H9 (cell line): ENCODE data around the gene SREBF2. TPM values are rescaled to one million over a fixed set of nuclear protein-coding genes. Genes with fewer than 3 reads are reported as not detected.

ENCODE experiments used
- DNase-seq: peaks from one replicate; pipeline ENCODE4 v3.0.0-alpha.2; 2017
- H2AFZ ChIP-seq: one replicate; pipeline ENCODE4 v1.6.1; 2013; ENCODE audit warnings: mild to moderate bottlenecking, low read length, control low read depth, moderate library complexity
- H2AK5ac ChIP-seq: 2 replicates; pipeline ENCODE4 v1.6.1; 2013; ENCODE audit warnings: low read length, control low read depth, mixed read lengths; ENCODE audit not compliant: insufficient read length
- H2BK120ac ChIP-seq: one replicate; pipeline ENCODE4 v1.6.1; 2013; ENCODE audit warnings: low read depth, mild to moderate bottlenecking, low read length, control low read depth, inconsistent platforms; ENCODE audit not compliant: poor library complexity, severe bottlenecking
- H2BK12ac ChIP-seq: 2 replicates; pipeline ENCODE4 v1.6.1; 2013; ENCODE audit warnings: low read length, control low read depth, mixed read lengths, low read depth; ENCODE audit not compliant: insufficient read length
- H2BK15ac ChIP-seq: 2 replicates; pipeline ENCODE4 v1.6.1; 2013; ENCODE audit warnings: low read depth, low read length, control low read depth
- H2BK20ac ChIP-seq: one replicate; pipeline ENCODE4 v1.6.1; 2013; ENCODE audit warnings: low read depth, mild to moderate bottlenecking, low read length, control low read depth, inconsistent platforms; ENCODE audit not compliant: poor library complexity, severe bottlenecking
- H2BK5ac ChIP-seq: 2 replicates; pipeline ENCODE4 v1.6.1; 2013; ENCODE audit warnings: low read length, control low read depth, mixed read lengths; ENCODE audit not compliant: insufficient read length
- H3K14ac ChIP-seq: 2 replicates; pipeline ENCODE4 v1.6.1; 2013; ENCODE audit warnings: low read length, control low read depth; ENCODE audit not compliant: insufficient read depth
- H3K18ac ChIP-seq: 2 replicates; pipeline ENCODE4 v1.6.1; 2013; ENCODE audit warnings: low read depth, mild to moderate bottlenecking, mixed read lengths, low read length, control low read depth; ENCODE audit not compliant: insufficient read length
- H3K23ac ChIP-seq: 2 replicates; pipeline ENCODE4 v1.6.1; 2013; ENCODE audit warnings: low read length, control low read depth, mixed read lengths, low read depth; ENCODE audit not compliant: insufficient read length
- H3K23me2 ChIP-seq: 2 replicates; pipeline ENCODE4 v1.6.1; 2013; ENCODE audit warnings: low read depth, mild to moderate bottlenecking, mixed read lengths, low read length, control low read depth; ENCODE audit not compliant: insufficient read length, poor library complexity, severe bottlenecking
- H3K27ac ChIP-seq: 2 replicates; pipeline ENCODE4 v1.5.1; 2013; ENCODE audit warnings: low read length, control low read depth, mixed read lengths, low read depth; ENCODE audit not compliant: insufficient read length
- H3K27me3 ChIP-seq: 2 replicates; pipeline ENCODE4 v1.6.1; 2013; ENCODE audit warnings: low read length, control low read depth, inconsistent platforms; ENCODE audit not compliant: insufficient read depth
- H3K4ac ChIP-seq: 2 replicates; pipeline ENCODE4 v1.6.1; 2013; ENCODE audit warnings: low read depth, mild to moderate bottlenecking, control low read depth, inconsistent platforms, low read length, moderate library complexity
- H3K4me1 ChIP-seq: 2 replicates; pipeline ENCODE4 v1.6.1; 2013; ENCODE audit warnings: low read length, control low read depth, inconsistent platforms; ENCODE audit not compliant: insufficient read depth
- H3K4me2 ChIP-seq: 2 replicates; pipeline ENCODE4 v1.6.1; 2013; ENCODE audit warnings: low read length, control low read depth, mixed read lengths; ENCODE audit not compliant: insufficient read length, insufficient read depth
- H3K56ac ChIP-seq: 2 replicates; pipeline ENCODE4 v1.6.1; 2013; ENCODE audit warnings: low read depth, mild to moderate bottlenecking, mixed read lengths, low read length, control low read depth; ENCODE audit not compliant: insufficient read length
- H3K79me1 ChIP-seq: 2 replicates; pipeline ENCODE4 v1.6.1; 2013; ENCODE audit warnings: low read depth, mild to moderate bottlenecking, moderate library complexity, low read length, control low read depth, inconsistent platforms; ENCODE audit not compliant: insufficient read depth, poor library complexity, severe bottlenecking
- H3K79me2 ChIP-seq: 2 replicates; pipeline ENCODE4 v1.6.1; 2013; ENCODE audit warnings: low read length, control low read depth, inconsistent platforms; ENCODE audit not compliant: insufficient read depth
- H3K9ac ChIP-seq: 2 replicates; pipeline ENCODE4 v1.6.1; 2013; ENCODE audit warnings: low read length, control low read depth, mixed read lengths; ENCODE audit not compliant: insufficient read length; ENCODE audit errors: extremely low read depth
- H3K9me3 ChIP-seq: one replicate; pipeline ENCODE4 v1.6.1; 2013; ENCODE audit warnings: low read depth, low read length, inconsistent platforms; ENCODE audit not compliant: control insufficient read depth
- H3T11ph ChIP-seq: one replicate; pipeline ENCODE4 v1.6.1; 2013; ENCODE audit warnings: mild to moderate bottlenecking, low read length, control low read depth, inconsistent platforms
- H4K20me1 ChIP-seq: one replicate; pipeline ENCODE4 v1.6.1; 2013; ENCODE audit not compliant: control insufficient read depth, insufficient read length, insufficient read depth
- H4K5ac ChIP-seq: 2 replicates; pipeline ENCODE4 v1.6.1; 2013; ENCODE audit warnings: low read depth, mild to moderate bottlenecking, mixed read lengths, low read length, control low read depth; ENCODE audit not compliant: insufficient read length
- H4K8ac ChIP-seq: replicated peaks from 2 replicates; pipeline ENCODE4 v1.6.1; 2013; ENCODE audit warnings: low read length, control low read depth, mixed read lengths, low read depth; ENCODE audit not compliant: insufficient read length
- H4K91ac ChIP-seq: 2 replicates; pipeline ENCODE4 v1.6.1; 2013; ENCODE audit warnings: low read depth, mild to moderate bottlenecking, moderate library complexity, mixed read lengths, low read length, control low read depth; ENCODE audit not compliant: insufficient read length
- H3K27ac Mint-ChIP-seq, 3 experiments: 2 replicates in 2 of 3; 3 replicates in 1 of 3; pipeline ENCODE4 v1.8.0; 2020 to 2021; ENCODE audit warnings: mixed read lengths in 3 of 3, mild to moderate bottlenecking in 1 of 3, moderate library complexity in 1 of 3
- H3K27me3 Mint-ChIP-seq: 2 replicates; pipeline ENCODE4 v1.8.0; 2021; ENCODE audit warnings: low read depth, mild to moderate bottlenecking, moderate library complexity, mixed read lengths
- H3K36me3 Mint-ChIP-seq, 3 experiments: 2 replicates in 2 of 3; 3 replicates in 1 of 3; pipeline ENCODE4 v1.8.0; 2020 to 2021; ENCODE audit warnings: low read depth in 3 of 3, mixed read lengths in 3 of 3; ENCODE audit not compliant: insufficient read depth in 1 of 3
- H3K4me1 Mint-ChIP-seq, 2 experiments: 2 replicates each; pipeline ENCODE4 v1.8.0; 2020; ENCODE audit warnings: mixed read lengths in 2 of 2
- H3K4me3 Mint-ChIP-seq, 2 experiments: 2 replicates in 1 of 2; 3 replicates in 1 of 2; pipeline ENCODE4 v1.8.0; 2020 to 2021; ENCODE audit warnings: mild to moderate bottlenecking in 2 of 2, mixed read lengths in 2 of 2, moderate library complexity in 1 of 2
- H3K9me3 Mint-ChIP-seq, 2 experiments: 2 replicates in 1 of 2; 3 replicates in 1 of 2; pipeline ENCODE4 v1.8.0; 2020; ENCODE audit warnings: mild to moderate bottlenecking in 2 of 2, mixed read lengths in 2 of 2, moderate library complexity in 1 of 2
- WGBS: extraction: QIAGEN DNeasy Blood & Tissue Kit; methylation state at CpG from one replicate; pipeline ENCODE4 v1.1.7; 2013; ENCODE audit warnings: missing lambda C conversion rate, low lambda C conversion rate, mixed read lengths; ENCODE audit not compliant: insufficient read length; ENCODE audit errors: extremely low coverage; 5-methylcytosine and 5-hydroxymethylcytosine counted together
- total RNA-seq: library from RNA; stranded (reverse); gene quantifications from 2 replicates; pipeline ENCODE4 v1.2.1, GENCODE V29; 2021
- TF ChIP-seq, protein P1 (sequence below): fragments of 200-600 bp; sonication (generic); conservative IDR thresholded peaks from 3 replicates; pipeline ENCODE4 v1.8.0; 2021; ENCODE audit warnings: antibody characterized with exemption, mild to moderate bottlenecking

Gene SREBF2
- total RNA-seq, 1 experiment from 2014 or later = 146 TPM

DNA sequence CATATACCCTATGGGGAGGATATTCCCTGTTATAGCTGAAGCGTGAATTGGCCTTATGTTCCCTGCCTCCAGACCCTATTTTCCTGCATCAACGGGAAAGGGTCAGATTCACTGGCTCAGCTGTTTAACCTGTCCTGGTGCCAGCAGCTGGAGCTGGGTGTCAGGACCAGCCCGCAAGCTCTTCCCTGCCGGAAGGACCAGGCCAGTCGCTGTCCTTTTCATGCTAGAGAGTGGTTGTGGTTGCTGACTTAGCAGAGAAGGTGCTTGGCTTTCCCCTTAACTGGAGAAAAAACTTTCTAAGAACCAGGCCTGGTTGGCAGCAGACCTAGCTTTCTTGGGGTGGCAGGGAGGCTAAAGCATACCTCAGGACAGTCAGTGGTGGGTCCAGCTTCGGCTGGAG lies 5.2 kb upstream of the SREBF2 start:
- H3K23ac ChIP-seq = no peak overlapping the region
- Mint-ChIP-seq H3K27me3 (no peaks in the 10 kb centered on the region; the same call in 1 of the 2 replicates), H3K4me1 (peaks cover 39 to 45% of the 10 kb centered on the region in 2 experiments), H3K27ac (peak overlapping the region in 2 of 3 experiments; percentile 12 to 26; a peak in 1 of 7 replicates), H3K36me3 (peaks cover 8 to 21% (median 15%) of the 10 kb centered on the region in 3 experiments; a peak in 6 of 7 replicates), H3K9me3 (no peaks in the 10 kb centered on the region), H3K4me3 (no peak overlapping the region; a peak in 1 of 5 replicates)
- no peak overlapping the region for H3K4ac ChIP-seq
- H3K23me2 ChIP-seq = no peaks in the 10 kb centered on the region
- H3K4me2 ChIP-seq = no peak overlapping the region
- DNase-seq = no peak
- no peaks in the 10 kb centered on the region for H3K79me2 ChIP-seq
- no peaks in the 10 kb centered on the region for H3K9me3 ChIP-seq
- no peak overlapping the region for H4K8ac ChIP-seq
- no peak overlapping the region for H2BK20ac ChIP-seq
- no CpG with 5 or more reads among the region's 6 CpGs for WGBS
- H2AFZ ChIP-seq = no peak overlapping the region
- no peak overlapping the region for H4K91ac ChIP-seq
- no peak overlapping the region for H2BK15ac ChIP-seq
- TF ChIP-seq, protein P1, sequence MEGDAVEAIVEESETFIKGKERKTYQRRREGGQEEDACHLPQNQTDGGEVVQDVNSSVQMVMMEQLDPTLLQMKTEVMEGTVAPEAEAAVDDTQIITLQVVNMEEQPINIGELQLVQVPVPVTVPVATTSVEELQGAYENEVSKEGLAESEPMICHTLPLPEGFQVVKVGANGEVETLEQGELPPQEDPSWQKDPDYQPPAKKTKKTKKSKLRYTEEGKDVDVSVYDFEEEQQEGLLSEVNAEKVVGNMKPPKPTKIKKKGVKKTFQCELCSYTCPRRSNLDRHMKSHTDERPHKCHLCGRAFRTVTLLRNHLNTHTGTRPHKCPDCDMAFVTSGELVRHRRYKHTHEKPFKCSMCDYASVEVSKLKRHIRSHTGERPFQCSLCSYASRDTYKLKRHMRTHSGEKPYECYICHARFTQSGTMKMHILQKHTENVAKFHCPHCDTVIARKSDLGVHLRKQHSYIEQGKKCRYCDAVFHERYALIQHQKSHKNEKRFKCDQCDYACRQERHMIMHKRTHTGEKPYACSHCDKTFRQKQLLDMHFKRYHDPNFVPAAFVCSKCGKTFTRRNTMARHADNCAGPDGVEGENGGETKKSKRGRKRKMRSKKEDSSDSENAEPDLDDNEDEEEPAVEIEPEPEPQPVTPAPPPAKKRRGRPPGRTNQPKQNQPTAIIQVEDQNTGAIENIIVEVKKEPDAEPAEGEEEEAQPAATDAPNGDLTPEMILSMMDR = no peak
- H2BK120ac ChIP-seq = no peak overlapping the region
- H3K14ac ChIP-seq = no peak overlapping the region
- H2AK5ac ChIP-seq = no peak overlapping the region
- H3T11ph ChIP-seq = no peak overlapping the region
- no peaks in the 10 kb centered on the region for H3K27me3 ChIP-seq
- peaks cover 5% of the 10 kb centered on the region; the same call in 1 of the 2 replicates for H3K4me1 ChIP-seq
- no peaks in the 10 kb centered on the region for H4K20me1 ChIP-seq
- H4K5ac ChIP-seq = no peak overlapping the region
- no peak overlapping the region for H3K9ac ChIP-seq
- no peak overlapping the region for H3K27ac ChIP-seq
- H2BK12ac ChIP-seq = no peak overlapping the region
- no peak overlapping the region for H2BK5ac ChIP-seq
- no peak overlapping the region for H3K56ac ChIP-seq
- H3K18ac ChIP-seq = no peak overlapping the region
- H3K79me1 ChIP-seq = no peaks in the 10 kb centered on the region
